GM18870 (cell line): ENCODE data around the gene DLGAP5.

Experiments
- ATAC-seq: cut with Tn5 transposase; IDR thresholded peaks from one replicate; pipeline ENCODE4 v1.9.1; 2021; ENCODE audit warnings: moderate library complexity; ENCODE audit not compliant: unreplicated experiment

The DLGAP5 gene

DNA sequence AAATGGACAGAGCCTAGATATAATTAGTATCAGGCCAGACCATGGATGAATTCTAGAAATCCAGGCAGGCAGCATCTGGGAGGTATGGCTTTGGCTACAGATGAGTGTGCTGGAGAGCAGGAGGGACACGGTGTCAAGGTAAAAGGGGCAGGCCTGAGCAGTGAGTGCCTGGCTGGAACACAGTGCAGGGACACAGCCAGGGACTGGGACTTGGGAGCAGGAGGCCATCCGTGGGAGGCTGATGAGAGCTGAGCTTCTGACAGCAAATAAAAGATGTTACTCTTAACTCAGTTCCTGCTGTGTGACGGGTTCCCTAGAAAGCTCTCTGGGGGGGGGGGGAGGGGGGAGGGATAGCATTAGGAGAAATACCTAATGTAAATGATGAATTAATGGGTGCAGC lies 75.9 kb downstream of the DLGAP5 start:
- no peak for ATAC-seq

DNA sequence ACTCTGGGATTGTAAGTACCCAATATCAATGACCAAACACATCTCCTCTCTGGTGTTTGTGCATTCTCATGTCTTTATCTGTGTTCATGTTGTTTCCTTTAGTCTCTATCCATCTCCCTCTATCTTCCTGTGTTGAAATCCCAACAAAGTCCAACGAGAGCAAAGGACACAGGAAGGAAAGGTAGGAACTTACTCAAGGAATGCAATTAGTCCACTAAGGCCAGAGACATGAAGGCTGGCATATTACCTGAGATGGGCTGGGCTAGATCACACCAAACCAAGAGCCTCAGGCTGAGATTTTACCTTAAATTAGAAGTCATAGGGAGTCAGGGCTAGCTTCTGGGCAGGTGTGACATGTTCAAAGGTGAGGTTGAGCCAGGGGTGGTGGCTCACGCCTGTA lies 76.7 kb downstream of the DLGAP5 start:
- no peak for ATAC-seq

DNA sequence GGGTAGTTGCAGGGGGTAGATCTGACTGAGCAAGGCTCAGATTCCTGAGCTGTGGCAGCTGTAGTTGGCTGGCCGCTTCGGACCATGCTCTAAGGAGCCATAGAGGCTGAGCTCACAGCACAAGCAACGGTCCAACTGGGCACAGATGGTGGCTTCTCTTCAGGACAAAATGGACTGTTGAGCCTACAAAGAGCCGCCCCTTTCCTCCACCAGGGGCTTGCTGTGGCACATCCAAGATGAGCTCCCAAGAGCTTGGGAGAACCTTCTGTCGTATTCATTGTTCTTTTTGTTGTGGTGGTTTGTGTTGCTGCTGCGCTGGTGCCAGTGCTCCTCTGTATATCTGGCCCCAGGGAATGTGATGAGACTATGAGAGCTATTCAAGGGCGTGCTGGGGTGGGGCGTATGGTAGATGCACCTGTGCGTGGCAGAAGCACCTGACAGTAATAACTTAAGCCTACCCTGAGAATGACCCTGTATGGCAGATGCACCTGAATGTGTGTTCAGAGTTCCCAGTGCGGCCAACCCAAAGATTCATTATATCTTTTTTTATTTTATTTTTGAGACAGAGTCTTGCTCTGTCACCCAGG lies 80.2 kb downstream of the DLGAP5 start:
- ATAC-seq: no peak

DNA sequence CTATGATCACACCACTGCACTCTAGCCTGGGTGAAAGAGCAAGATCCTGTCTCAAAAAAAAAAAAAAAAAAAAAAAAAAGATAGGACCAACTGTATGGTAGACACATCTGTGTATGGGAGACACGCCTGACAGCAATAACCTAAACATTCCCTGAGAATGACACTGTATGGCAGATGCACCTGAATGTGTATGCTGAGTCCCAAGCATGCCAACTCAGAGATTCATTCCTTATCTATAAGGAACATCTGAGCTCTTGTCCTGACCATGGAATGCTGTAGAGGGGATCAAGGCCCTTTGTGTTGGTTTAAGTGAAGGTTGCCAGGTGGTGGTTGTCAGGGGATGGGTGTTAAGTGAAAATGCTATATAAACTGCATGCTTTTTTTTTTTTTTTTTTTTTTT lies 81.5 kb downstream of the DLGAP5 start:
- ATAC-seq: no peak

DNA sequence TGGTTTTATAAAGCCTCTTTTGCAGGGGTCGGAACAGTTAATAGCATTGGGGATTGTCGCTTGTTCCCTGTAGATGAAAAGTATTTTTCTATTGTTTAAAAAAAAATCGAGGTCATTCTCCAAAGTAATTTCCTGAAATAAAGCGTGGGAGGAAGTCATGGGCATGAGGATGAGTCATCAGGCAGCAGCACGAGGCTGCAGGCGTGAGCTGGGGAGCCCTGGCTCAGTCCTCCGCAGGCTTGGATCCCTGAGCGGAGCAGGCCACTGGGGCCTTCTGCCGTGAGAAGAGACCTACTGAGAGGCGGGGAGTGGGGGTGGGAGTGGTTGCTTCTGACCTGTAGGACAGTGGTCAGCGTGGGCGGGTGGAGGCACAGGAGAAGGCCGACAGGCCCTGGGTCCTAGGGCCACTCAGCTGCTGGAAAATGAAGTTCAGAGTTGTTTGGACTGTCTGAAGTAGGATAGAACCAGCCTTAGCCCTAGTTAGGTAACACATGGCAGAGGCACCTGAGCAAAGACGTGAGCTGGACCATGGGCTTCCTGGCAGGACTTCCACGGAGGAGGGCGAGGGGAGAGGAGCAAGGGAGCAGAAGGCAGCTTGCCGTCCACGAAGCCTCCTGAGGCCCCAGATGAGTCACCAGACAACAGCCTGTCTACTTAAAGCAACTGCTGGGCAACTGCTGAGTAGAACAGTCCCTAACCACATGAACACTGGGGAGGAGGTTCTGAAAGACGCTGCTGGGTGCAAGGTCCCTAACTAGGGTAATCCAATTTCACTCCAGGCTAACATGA lies 83.4 kb downstream of the DLGAP5 start:
- ATAC-seq: no peak

DNA sequence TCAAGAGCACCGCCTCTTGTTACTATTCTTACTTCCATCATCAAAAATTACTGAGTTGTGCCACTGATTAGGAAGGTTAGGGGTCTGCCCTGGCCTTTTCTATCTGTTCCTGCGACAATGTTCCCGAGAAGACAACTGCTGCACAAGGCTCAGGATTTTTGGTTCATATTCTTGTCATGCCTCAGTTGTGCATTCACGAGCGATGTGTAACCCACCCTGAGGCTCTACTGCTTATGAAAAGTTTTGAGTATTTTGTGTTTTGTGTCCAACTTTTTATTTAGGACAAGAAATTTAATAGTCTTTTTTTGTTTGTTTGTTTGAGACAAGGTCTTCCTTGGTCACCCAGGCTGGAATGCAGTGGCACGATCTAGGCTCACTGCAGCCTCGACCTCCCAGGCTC lies 85.4 kb downstream of the DLGAP5 start:
- no peak for ATAC-seq

DNA sequence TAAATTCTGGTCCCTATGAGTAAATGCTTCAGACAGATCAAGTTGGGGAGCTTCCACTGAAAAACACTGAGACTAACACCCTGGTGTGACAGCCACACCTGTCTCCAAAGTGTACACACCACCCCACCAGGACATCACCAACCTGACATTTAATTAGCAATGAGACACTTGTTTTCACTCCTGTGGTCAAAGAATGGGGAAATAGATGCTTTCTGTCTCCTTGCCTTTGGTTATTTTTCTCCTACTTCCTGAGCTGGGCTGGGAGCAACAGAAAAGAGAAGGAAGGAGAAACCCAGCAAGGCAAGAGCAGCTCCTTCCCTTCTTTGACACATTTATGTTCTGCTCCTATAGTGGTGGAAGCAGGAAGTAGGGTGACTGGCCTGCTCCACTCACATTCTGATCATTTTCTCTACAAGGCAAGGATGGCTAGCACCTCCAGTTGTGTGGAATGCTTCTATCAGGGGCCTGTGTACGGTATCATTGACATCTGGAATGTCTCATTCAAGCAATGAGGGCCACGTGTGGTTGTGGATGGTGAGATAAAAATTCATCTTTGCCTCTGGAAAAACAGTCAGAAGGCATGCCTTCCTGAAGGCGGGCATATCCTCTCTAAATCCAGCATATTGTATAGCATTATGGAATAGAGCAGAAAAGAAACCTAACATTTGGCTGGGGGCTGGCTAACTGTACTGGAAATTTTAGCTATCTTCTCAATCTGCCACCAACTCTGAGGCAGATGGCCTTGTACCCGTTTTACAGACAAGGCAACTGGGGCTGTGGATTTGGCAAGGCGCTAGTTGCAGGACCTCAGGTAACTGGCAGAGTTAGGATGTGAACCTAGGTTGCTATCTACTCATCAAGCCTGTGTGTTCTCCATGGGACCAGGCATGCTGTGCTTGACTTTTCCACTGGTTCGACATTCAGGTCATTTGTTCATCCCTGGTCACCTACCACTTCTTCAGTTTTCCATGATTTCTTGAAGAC lies 87.1 kb downstream of the DLGAP5 start:
- no peak for ATAC-seq

DNA sequence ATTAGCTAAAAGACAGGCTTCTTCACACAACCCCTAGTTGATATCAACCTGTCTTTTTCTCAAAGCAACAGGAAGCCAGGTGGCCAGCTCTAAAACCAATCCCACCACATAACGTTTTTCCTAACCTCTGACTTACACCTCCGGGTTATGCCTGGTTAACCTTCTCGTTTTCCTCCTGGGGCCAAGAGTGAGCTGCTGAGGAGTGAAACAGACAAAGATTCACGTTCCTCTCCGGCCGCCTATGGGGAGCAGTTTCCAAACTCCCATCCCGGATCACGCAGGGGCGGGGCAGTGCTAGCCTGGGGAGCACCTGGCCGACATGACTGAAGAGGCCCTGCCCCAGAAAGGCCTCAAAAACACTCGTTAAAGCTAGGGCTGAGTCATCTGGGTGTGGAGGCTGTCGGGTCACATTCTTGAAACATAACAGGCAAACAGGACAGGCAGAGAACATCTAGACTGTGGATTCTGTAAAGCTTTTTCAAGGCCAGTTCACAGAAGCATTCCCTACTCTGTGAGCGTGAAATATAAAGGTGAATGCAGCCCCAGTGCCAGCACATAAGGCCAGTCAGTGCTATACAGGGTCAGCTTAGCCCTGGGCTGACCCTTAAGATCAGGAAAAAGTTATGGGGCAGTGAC lies 88.3 kb downstream of the DLGAP5 start:
- ATAC-seq: peak; percentile 27

DNA sequence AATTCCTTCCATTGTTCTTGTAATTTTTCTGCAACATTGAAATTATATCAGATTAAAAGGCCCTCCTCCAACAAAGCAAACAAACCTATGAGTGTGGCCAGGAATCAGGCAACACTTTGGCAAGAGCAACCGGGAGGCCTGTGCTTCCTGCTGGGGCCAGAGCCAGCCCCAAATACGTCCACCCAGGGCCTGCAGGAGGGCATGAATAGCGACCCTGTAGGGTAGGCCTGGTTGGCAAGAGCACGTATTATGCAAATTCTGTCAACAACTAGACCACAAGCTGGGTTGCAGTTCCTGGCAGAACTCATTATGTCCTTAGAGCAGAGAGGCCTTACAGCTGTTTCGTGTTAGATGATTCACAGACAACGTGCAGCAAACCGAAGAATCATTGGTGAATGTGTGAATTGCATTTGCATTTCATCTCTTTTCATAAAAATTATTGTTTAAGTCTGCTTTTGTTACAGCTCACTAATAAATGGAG lies 89.2 kb downstream of the DLGAP5 start:
- peak; percentile 59 for ATAC-seq

DNA sequence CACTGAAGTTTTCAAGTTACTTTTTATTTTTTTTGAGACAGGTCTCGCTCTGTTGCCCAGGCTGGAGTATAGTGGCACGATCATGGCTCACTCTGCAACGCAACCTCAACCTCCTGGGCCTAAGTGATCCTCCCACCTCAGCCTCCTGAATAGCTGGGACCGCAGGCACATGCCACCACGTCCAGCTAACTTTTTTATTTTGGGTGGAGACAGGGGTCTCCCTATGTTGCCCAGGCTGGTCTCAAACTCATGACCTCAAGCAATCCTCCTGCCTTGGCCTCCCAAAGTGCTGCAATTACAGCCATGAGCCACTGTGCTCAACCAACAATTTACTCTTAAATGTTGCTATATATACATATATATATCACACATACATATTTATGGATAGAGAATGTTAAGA lies 89.7 kb downstream of the DLGAP5 start:
- no peak for ATAC-seq

DNA sequence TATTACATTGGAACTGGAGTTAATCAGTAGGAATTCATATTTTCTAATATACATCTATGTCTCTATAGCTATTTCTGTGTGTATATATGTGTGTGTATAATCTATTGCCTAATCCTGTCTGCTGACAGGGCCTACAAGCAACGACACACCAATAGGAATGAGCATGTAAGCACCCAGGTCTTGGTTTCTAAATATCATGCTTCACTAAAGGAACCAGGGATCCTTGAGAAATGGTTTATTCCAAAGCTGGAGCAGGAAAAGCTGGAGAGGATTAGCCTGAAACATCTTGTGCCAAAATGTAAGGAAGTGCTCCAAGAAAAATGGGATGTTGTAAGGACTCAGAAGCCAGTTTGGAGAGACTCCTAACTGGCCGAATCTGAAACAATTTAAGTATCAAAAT lies 91.6 kb downstream of the DLGAP5 start:
- ATAC-seq: no peak

DNA sequence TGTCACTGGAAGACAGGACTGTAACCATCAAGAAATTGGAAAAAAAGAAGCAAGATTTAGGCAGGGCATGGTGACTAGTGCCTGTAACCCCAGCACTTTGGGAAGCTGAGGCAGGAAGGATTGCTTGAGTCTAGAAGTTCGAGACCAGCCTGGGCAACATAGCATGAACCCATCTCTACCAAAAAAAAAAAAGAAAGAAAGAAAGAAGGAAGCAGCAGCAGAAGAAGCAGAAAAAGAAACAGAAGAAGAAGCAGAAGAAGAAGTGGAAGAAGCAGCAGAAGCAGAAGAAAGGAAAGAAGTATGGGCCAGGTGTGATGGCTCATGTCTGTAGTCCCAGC lies 92.9 kb downstream of the DLGAP5 start:
- ATAC-seq: no peak
